HUES6 (cell line): ENCODE results near the gene FAHD1.

Experiments used
- H3K27ac ChIP-seq: 2 replicates; pipeline ENCODE4 v1.7.0; 2013; ENCODE audit warnings: low read depth, mild to moderate bottlenecking, low read length, inconsistent platforms
- H3K27me3 ChIP-seq: 2 replicates; pipeline ENCODE4 v1.6.1; 2013; ENCODE audit warnings: low read length; ENCODE audit not compliant: control insufficient read depth, insufficient read depth
- H3K36me3 ChIP-seq: 2 replicates; pipeline ENCODE4 v1.6.1; 2013; ENCODE audit warnings: low read length; ENCODE audit not compliant: control insufficient read depth, insufficient read depth
- H3K4me1 ChIP-seq: 2 replicates; pipeline ENCODE4 v1.6.1; 2013; ENCODE audit warnings: low read length; ENCODE audit not compliant: control insufficient read depth, insufficient read depth
- H3K4me3 ChIP-seq: 2 replicates; pipeline ENCODE4 v1.5.1; 2013; ENCODE audit warnings: low read depth, low read length
- H3K9ac ChIP-seq: one replicate; pipeline ENCODE4 v1.6.1; 2013; ENCODE audit warnings: mild to moderate bottlenecking, low read length
- H3K9me3 ChIP-seq: 2 replicates; pipeline ENCODE4 v1.6.1; 2013; ENCODE audit warnings: low read depth, low read length; ENCODE audit not compliant: control insufficient read depth, insufficient read depth

FAHD1 gene

GRCh38 chr16:1818873-1819525, 8.0 kb upstream of the FAHD1 start:
- Histone ChIP-seq H3K36me3 (peaks cover 27% of the 10 kb centered on the region), H3K27ac (no peak overlapping the region), H3K9me3 (no peaks in the 10 kb centered on the region), H3K27me3 (no peaks in the 10 kb centered on the region), H3K4me3 (no peak overlapping the region), H3K4me1 (no peaks in the 10 kb centered on the region), H3K9ac (no peak overlapping the region)

GRCh38 chr16:1819611-1820010, 7.4 kb upstream of the FAHD1 start:
- Histone ChIP-seq H3K4me1 (no peaks in the 10 kb centered on the region), H3K27ac (no peak overlapping the region), H3K4me3 (no peak overlapping the region), H3K9ac (no peak overlapping the region), H3K27me3 (no peaks in the 10 kb centered on the region), H3K36me3 (peaks cover 27% of the 10 kb centered on the region), H3K9me3 (no peaks in the 10 kb centered on the region)

- Histone ChIP-seq H3K27ac (no peak overlapping the region), H3K36me3 (peaks cover 25% of the 10 kb centered on the region), H3K9me3 (no peaks in the 10 kb centered on the region), H3K4me3 (no peak overlapping the region), H3K4me1 (no peaks in the 10 kb centered on the region), H3K27me3 (no peaks in the 10 kb centered on the region), H3K9ac (no peak overlapping the region)
Measured at GRCh38 chr16:1820096-1820945, 6.7 kb upstream of the FAHD1 start.

GRCh38 chr16:1820946-1821290, 6.1 kb upstream of the FAHD1 start:
- Histone ChIP-seq H3K4me1 (peaks cover 4% of the 10 kb centered on the region; the same call in 1 of the 2 replicates), H3K27me3 (no peaks in the 10 kb centered on the region), H3K27ac (no peak overlapping the region), H3K9ac (no peak overlapping the region), H3K9me3 (no peaks in the 10 kb centered on the region), H3K4me3 (no peak overlapping the region), H3K36me3 (peaks cover 22% of the 10 kb centered on the region)

- Histone ChIP-seq H3K36me3 (peaks cover 13% of the 10 kb centered on the region; the same call in 1 of the 2 replicates), H3K27ac (no peak overlapping the region), H3K9me3 (no peaks in the 10 kb centered on the region), H3K27me3 (no peaks in the 10 kb centered on the region), H3K9ac (no peak overlapping the region), H3K4me1 (peaks cover 4% of the 10 kb centered on the region; the same call in 1 of the 2 replicates), H3K4me3 (no peak overlapping the region)
Measured at GRCh38 chr16:1821861-1822611, 5.0 kb upstream of the FAHD1 start.

GRCh38 chr16:1822801-1823200, 4.2 kb upstream of the FAHD1 start:
- H3K9me3 ChIP-seq, result no peaks in the 10 kb centered on the region
- peaks cover 12% of the 10 kb centered on the region; the same call in 1 of the 2 replicates for H3K36me3 ChIP-seq
- no peaks in the 10 kb centered on the region for H3K27me3 ChIP-seq
- H3K9ac ChIP-seq, result no peak overlapping the region
- H3K4me1 ChIP-seq, result peaks cover 4% of the 10 kb centered on the region; the same call in 1 of the 2 replicates
- no peak overlapping the region for H3K27ac ChIP-seq
- no peak overlapping the region for H3K4me3 ChIP-seq

- peaks cover 4% of the 10 kb centered on the region; the same call in 1 of the 2 replicates for H3K4me1 ChIP-seq
Measured at GRCh38 chr16:1823821-1824220, 3.2 kb upstream of the FAHD1 start.

GRCh38 chr16:1825381-1825863, 1.6 kb upstream of the FAHD1 start:
- Histone ChIP-seq H3K36me3 (peaks cover 16% of the 10 kb centered on the region; the same call in 1 of the 2 replicates), H3K27me3 (no peaks in the 10 kb centered on the region), H3K4me1 (peaks cover 4% of the 10 kb centered on the region; the same call in 1 of the 2 replicates), H3K4me3 (peak overlapping the region; percentile 89), H3K9me3 (no peaks in the 10 kb centered on the region), H3K27ac (no peak overlapping the region), H3K9ac (no peak overlapping the region)

More at GRCh38 chr16:1823821-1824220, 3.2 kb upstream of the FAHD1 start:
- Histone ChIP-seq H3K27ac (no peak overlapping the region), H3K36me3 (peaks cover 12% of the 10 kb centered on the region; the same call in 1 of the 2 replicates), H3K27me3 (no peaks in the 10 kb centered on the region), H3K4me3 (no peak overlapping the region), H3K9me3 (no peaks in the 10 kb centered on the region), H3K9ac (no peak overlapping the region)

GRCh38 chr16:1825864-1826690, 929 bp upstream of the FAHD1 start:
- Histone ChIP-seq H3K4me3 (peak overlapping the region; percentile 89), H3K4me1 (peaks cover 4% of the 10 kb centered on the region; the same call in 1 of the 2 replicates), H3K36me3 (peaks cover 10% of the 10 kb centered on the region; the same call in 1 of the 2 replicates), H3K9me3 (no peaks in the 10 kb centered on the region), H3K9ac (peak overlapping the region; percentile 28), H3K27ac (no peak overlapping the region), H3K27me3 (no peaks in the 10 kb centered on the region)
